Naive thymus-derived CD4-positive, alpha-beta T cell (primary cell): Measurements from ENCODE around the gene SPNS2. TPM values are rescaled to one million over a fixed set of nuclear protein-coding genes. Genes with fewer than 3 reads are reported as not detected.
A peak's percentile ranks its signal among the peaks of the same experiment; 100 is the strongest.

ENCODE experiments used
- ATAC-seq: fragments of 150-1000 bp; cut with Tn5 transposase; 2 replicates; pipeline ENCODE4 v1.10.0; 2021; ENCODE audit warnings: mild to moderate bottlenecking, moderate library complexity
- CTCF ChIA-PET: fragments of 350-600 bp; sonication (Branson Sonifier 250); formaldehyde crosslinking; loops from one replicate; lab custom pipeline; 2021; ENCODE audit warnings: antibody characterized with exemption; lab: Charles Lee
- POLR2A ChIA-PET: fragments of 350-600 bp; sonication (Branson Sonifier 250); formaldehyde crosslinking; loops from one replicate; lab custom pipeline; 2021; ENCODE audit warnings: antibody characterized with exemption, inconsistent platforms; lab: Charles Lee
- DNase-seq, 9 donors: peaks; one replicate each; pipeline versions ENCODE4 v3.0.0 to v3.0.0-alpha.2; 2020 to 2022; ENCODE audit warnings: mixed read lengths in 1 of 9
- H3K27ac ChIP-seq: one replicate; pipeline ENCODE4 v1.7.0; 2013; ENCODE audit warnings: mild to moderate bottlenecking, low read depth, low read length, moderate library complexity
- H3K27me3 ChIP-seq, 2 donors: one replicate each; pipeline ENCODE4 v1.7.0; 2013; ENCODE audit warnings: low read length in 2 of 2, mild to moderate bottlenecking in 2 of 2, moderate library complexity in 2 of 2; ENCODE audit not compliant: control insufficient read depth in 2 of 2, insufficient read depth in 2 of 2
- H3K36me3 ChIP-seq, 3 experiments: 1 replicate in 2 of 3; 2 replicates in 1 of 3; pipeline ENCODE4 v1.7.0; 2013; ENCODE audit warnings: low read length in 3 of 3, mild to moderate bottlenecking in 3 of 3, moderate library complexity in 1 of 3; ENCODE audit not compliant: insufficient read depth in 3 of 3, control insufficient read depth in 2 of 3
- H3K4me1 ChIP-seq, 2 donors: one replicate each; pipeline ENCODE4 v1.7.0; 2013; ENCODE audit warnings: low read length in 2 of 2, mild to moderate bottlenecking in 2 of 2, moderate library complexity in 1 of 2; ENCODE audit not compliant: control insufficient read depth in 2 of 2, insufficient read depth in 2 of 2
- H3K4me3 ChIP-seq: 2 replicates; pipeline ENCODE4 v1.7.0; 2013; ENCODE audit warnings: mild to moderate bottlenecking, low read length
- H3K9me3 ChIP-seq, 3 experiments: 1 replicate in 2 of 3; 2 replicates in 1 of 3; pipeline ENCODE4 v1.7.0; 2013; ENCODE audit warnings: low read length in 3 of 3; ENCODE audit not compliant: control insufficient read depth in 2 of 3
- H3K27ac Mint-ChIP-seq, 9 donors: one replicate each; pipeline ENCODE4 v1.8.0; 2020 to 2022; ENCODE audit warnings: mixed read lengths in 9 of 9, mild to moderate bottlenecking in 8 of 9, moderate library complexity in 5 of 9, inconsistent platforms in 2 of 9
- H3K27me3 Mint-ChIP-seq, 5 donors: one replicate each; pipeline ENCODE4 v1.8.0; 2021 to 2022; ENCODE audit warnings: mixed read lengths in 5 of 5, mild to moderate bottlenecking in 1 of 5
- H3K36me3 Mint-ChIP-seq, 5 donors: one replicate each; pipeline ENCODE4 v1.8.0; 2020 to 2022; ENCODE audit warnings: mixed read lengths in 5 of 5, mild to moderate bottlenecking in 3 of 5, inconsistent platforms in 1 of 5
- H3K4me1 Mint-ChIP-seq, 7 donors: one replicate each; pipeline ENCODE4 v1.8.0; 2020 to 2022; ENCODE audit warnings: mixed read lengths in 7 of 7, mild to moderate bottlenecking in 3 of 7, inconsistent platforms in 1 of 7
- H3K4me3 Mint-ChIP-seq, 10 donors: one replicate each; pipeline ENCODE4 v1.8.0; 2020 to 2022; ENCODE audit warnings: mild to moderate bottlenecking in 10 of 10, mixed read lengths in 10 of 10, moderate library complexity in 6 of 10, inconsistent platforms in 2 of 10
- H3K9me3 Mint-ChIP-seq, 11 donors: one replicate each; pipeline ENCODE4 v1.8.0; 2020 to 2022; ENCODE audit warnings: mixed read lengths in 11 of 11, mild to moderate bottlenecking in 4 of 11, inconsistent platforms in 1 of 11, moderate library complexity in 1 of 11
- intact Hi-C, 2 donors: fragments of 100-400 bp; cut with micrococcal nuclease; formaldehyde crosslinking; loops; one replicate each; pipeline ENCODE4 v1.15.1; 2023
- polyA plus RNA-seq, 2 donors: library from polyadenylated mRNA; unstranded; fragments of 300-500 nt; fragmentation: Illumina TruSeq; gene quantifications; one replicate each; pipeline ENCODE4 v1.2.3, GENCODE V29; 2021
- total RNA-seq, 6 experiments: library from RNA in 5 of 6; stranded (reverse) in 5 of 6; gene quantifications; 1 replicate in 5 of 6; 2 replicates in 1 of 6; pipeline ENCODE4 v1.2.3 and lab custom pipeline; 2021 to 2026

SPNS2 gene
- total and polyA plus RNA-seq, 7 experiments from 2014 or later: 0.19 to 0.56 (median 0.50) TPM; not detected in 3

- H3K27ac Mint-ChIP-seq: peak overlapping the region in 2 of 9 donors; percentile 30 to 94
- Histone ChIP-seq H3K36me3 (peaks cover 0 to 20% (median 0%) of the 10 kb centered on the region in 3 experiments), H3K4me3 (no peak overlapping the region), H3K4me1 (peaks cover 21 to 22% of the 10 kb centered on the region in 2 donors), H3K9me3 (no peaks in the 10 kb centered on the region), H3K27ac (no peak overlapping the region), H3K27me3 (no peaks in the 10 kb centered on the region)
- CTCF ChIA-PET: interaction anchor here (0.6 to 1.1 kb wide), 2 partner anchors 10 to 687 kb away, joined by 3 read pairs; no protein-coding TSS in a partner anchor
- H3K36me3 Mint-ChIP-seq: peaks cover 0 to 5% (median 0%) of the 10 kb centered on the region in 5 donors
- intact Hi-C loops: loop anchor here in 1 of 2 donors (5.0 to 10.0 kb wide), 2 partner anchors 340 to 518 kb away; partner anchors contain the start of genes C17orf107 and ZFP3
- POLR2A ChIA-PET: interaction anchor here (1.1 kb wide), 1 partner anchor 10 kb away, joined by 3 read pairs; no protein-coding TSS in a partner anchor
- DNase-seq (no peak), ATAC-seq (no peak)
- H3K27me3 Mint-ChIP-seq: no peaks in the 10 kb centered on the region
- no peaks in the 10 kb centered on the region for H3K9me3 Mint-ChIP-seq
- H3K4me3 Mint-ChIP-seq: peak overlapping the region in 7 of 10 donors; percentile 16 to 95 (median 68)
- peaks cover 19 to 37% (median 35%) of the 10 kb centered on the region in 7 donors for H3K4me1 Mint-ChIP-seq
These were observed 58.3 kb downstream of the SPNS2 start for GRCh38 chr17:4556996-4557395.

GRCh38 chr17:4557626-4558346, 59.1 kb downstream of the SPNS2 start:
- no peaks in the 10 kb centered on the region for H3K27me3 Mint-ChIP-seq
- peaks cover 27 to 29% of the 10 kb centered on the region in 2 donors for H3K4me1 ChIP-seq
- CTCF ChIA-PET: no interaction called here
- H3K27me3 ChIP-seq: no peaks in the 10 kb centered on the region
- intact Hi-C loops: loop anchor here in 1 of 2 donors (5.0 to 10.0 kb wide), 2 partner anchors 340 to 517 kb away; partner anchors contain the start of genes C17orf107 and ZFP3
- no peaks in the 10 kb centered on the region for H3K9me3 ChIP-seq
- DNase-seq (no peak), ATAC-seq (no peak)
- peak overlapping the region in 2 of 10 donors; percentile 35 to 45 for H3K4me3 Mint-ChIP-seq
- no peaks in the 10 kb centered on the region for H3K9me3 Mint-ChIP-seq
- peak overlapping the region in 1 of 9 donors; percentile 28 for H3K27ac Mint-ChIP-seq
- no peak overlapping the region for H3K4me3 ChIP-seq
- H3K4me1 Mint-ChIP-seq: peaks cover 24 to 45% (median 43%) of the 10 kb centered on the region in 7 donors
- peaks cover 0 to 5% (median 0%) of the 10 kb centered on the region in 5 donors for H3K36me3 Mint-ChIP-seq
- POLR2A ChIA-PET: no interaction called here
- H3K27ac ChIP-seq: no peak overlapping the region
- peaks cover 0 to 12% (median 0%) of the 10 kb centered on the region in 3 experiments for H3K36me3 ChIP-seq

DNA sequence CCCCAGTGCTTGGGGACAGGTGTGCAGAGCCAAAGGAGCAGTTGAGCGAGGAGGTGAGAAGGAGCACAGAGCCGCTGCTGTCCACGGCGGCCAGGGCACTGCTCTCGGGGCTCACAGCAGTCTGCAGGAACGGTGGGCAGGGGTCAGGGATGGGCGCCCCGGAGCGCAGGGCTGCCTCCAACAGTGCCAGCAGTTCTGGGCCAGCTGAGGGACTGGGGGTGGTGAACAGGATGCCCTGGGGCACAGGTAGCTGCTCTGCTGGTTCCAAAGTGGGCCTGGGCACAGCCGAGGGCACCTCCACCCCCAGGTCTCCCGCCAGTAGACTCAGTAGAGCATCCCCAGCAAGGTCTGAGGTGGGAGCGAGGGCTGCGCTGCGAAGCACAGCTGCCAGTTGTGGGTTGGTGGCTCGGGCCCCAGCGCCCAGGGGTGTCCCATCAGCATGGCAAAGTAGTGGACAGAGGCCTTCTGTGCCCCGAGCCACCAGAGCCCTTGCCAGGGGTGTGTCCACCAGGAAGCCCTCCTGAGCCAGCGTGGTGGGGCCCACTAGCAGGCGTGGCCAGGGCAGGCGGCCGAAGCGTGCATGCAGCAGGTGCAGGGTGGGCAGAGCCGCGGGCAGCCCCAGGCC, 59.8 kb downstream of the SPNS2 start:
- intact Hi-C loops: loop anchor here in 1 of 2 donors (5.0 to 10.0 kb wide), 2 partner anchors 339 to 516 kb away; partner anchors contain the start of genes C17orf107 and ZFP3
- ChIA-PET POLR2A (no interaction called here), CTCF (interaction anchor here (0.5 kb wide), 1 partner anchor 455 kb away, joined by 4 read pairs; no protein-coding TSS in a partner anchor)
- no peaks in the 10 kb centered on the region for H3K27me3 ChIP-seq
- no peak overlapping the region for H3K4me3 ChIP-seq
- H3K36me3 ChIP-seq: peaks cover 0 to 5% (median 0%) of the 10 kb centered on the region in 3 experiments
- peaks cover 26 to 30% of the 10 kb centered on the region in 2 donors for H3K4me1 ChIP-seq
- no peaks in the 10 kb centered on the region for H3K27me3 Mint-ChIP-seq
- H3K9me3 ChIP-seq: no peaks in the 10 kb centered on the region
- H3K27ac ChIP-seq: no peak overlapping the region
- H3K27ac Mint-ChIP-seq: no peak overlapping the region
- no peaks in the 10 kb centered on the region for H3K9me3 Mint-ChIP-seq
- peaks cover 24 to 51% (median 48%) of the 10 kb centered on the region in 7 donors for H3K4me1 Mint-ChIP-seq
- no peak for ATAC-seq
- peaks cover 0 to 5% (median 0%) of the 10 kb centered on the region in 5 donors for H3K36me3 Mint-ChIP-seq
- no peak for DNase-seq
- no peak overlapping the region for H3K4me3 Mint-ChIP-seq

DNA sequence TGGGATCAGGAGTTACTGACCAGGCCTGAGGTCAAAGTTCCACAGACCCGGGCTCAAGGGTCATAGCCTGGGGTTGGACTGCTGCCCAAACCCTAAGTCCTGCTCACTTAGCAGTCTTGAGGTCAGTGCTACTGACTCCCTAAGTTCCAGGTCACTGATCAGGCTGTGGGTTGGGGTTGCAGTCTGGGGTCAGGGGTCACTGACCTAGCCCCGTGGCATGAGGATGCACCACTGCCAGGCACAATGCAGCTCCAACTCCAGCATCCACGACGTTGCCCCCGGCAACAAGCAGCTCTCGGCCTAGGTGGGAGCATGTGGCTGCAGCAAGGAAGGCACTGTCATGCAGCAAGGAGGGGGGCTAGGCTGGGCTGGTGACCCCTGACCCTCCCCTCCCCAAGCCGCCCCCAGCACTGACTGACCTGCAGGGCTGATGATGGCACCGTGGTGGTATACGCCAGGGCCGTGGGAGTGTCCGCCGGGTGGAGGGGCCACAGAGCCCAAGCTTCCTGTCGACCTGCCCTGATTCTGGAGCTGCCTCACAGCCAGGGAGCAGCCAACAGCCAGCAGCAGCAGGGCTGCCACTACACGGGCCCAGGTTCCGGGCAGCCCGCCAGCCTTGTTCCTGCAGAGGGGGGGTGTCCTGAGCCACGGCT, 60.6 kb downstream of the SPNS2 start:
- ATAC-seq: no peak
- Mint-ChIP-seq H3K27me3 (no peaks in the 10 kb centered on the region), H3K4me3 (no peak overlapping the region), H3K27ac (no peak overlapping the region), H3K4me1 (peaks cover 22 to 49% (median 40%) of the 10 kb centered on the region in 7 donors), H3K9me3 (no peaks in the 10 kb centered on the region), H3K36me3 (peaks cover 0 to 3% (median 0%) of the 10 kb centered on the region in 5 donors)
- no peak for DNase-seq
- no peak overlapping the region for H3K27ac ChIP-seq
- ChIA-PET CTCF (interaction anchor here (0.5 kb wide), 1 partner anchor 456 kb away, joined by 4 read pairs; no protein-coding TSS in a partner anchor), POLR2A (no interaction called here)
- H3K4me1 ChIP-seq: peaks cover 17 to 22% of the 10 kb centered on the region in 2 donors
- no peaks in the 10 kb centered on the region for H3K9me3 ChIP-seq
- intact Hi-C loops: loop anchor here in 1 of 2 donors (5.0 to 10.0 kb wide), 2 partner anchors 338 to 516 kb away; partner anchors contain the start of genes C17orf107 and ZFP3
- H3K4me3 ChIP-seq: no peak overlapping the region
- peaks cover 0 to 5% (median 0%) of the 10 kb centered on the region in 3 experiments for H3K36me3 ChIP-seq
- H3K27me3 ChIP-seq: no peaks in the 10 kb centered on the region

DNA sequence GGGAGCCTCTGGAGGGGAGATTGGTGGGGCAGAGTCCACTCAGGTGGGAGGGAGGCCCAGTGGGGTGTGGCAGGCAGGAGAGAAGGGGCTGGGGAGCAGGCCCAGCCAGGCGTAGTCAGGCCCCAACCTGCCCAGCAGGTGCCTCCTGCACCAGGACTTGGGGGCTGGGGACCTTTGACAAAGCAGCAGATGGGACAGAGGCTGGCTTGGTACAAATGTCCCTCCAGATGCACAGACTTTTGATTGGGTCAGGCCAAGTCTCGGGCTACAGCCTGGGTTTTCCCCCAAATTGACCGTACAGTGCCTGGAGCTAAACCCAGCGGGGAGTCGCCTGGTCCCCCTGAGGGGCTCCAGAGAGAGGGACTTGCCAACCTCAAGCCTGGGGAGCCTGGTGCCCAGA, 61.3 kb downstream of the SPNS2 start:
- Mint-ChIP-seq H3K27me3 (no peaks in the 10 kb centered on the region), H3K4me1 (peaks cover 16 to 45% (median 33%) of the 10 kb centered on the region in 7 donors), H3K9me3 (no peaks in the 10 kb centered on the region), H3K36me3 (no peaks in the 10 kb centered on the region), H3K27ac (no peak overlapping the region), H3K4me3 (no peak overlapping the region)
- H3K36me3 ChIP-seq: peaks cover 0 to 2% (median 0%) of the 10 kb centered on the region in 3 experiments
- ATAC-seq (no peak), DNase-seq (no peak)
- no peaks in the 10 kb centered on the region for H3K27me3 ChIP-seq
- H3K9me3 ChIP-seq: no peaks in the 10 kb centered on the region
- no peak overlapping the region for H3K27ac ChIP-seq
- H3K4me1 ChIP-seq: peaks cover 13 to 17% of the 10 kb centered on the region in 2 donors
- intact Hi-C loops: loop anchor here (5.0 to 10.0 kb wide), 3 partner anchors 145 to 515 kb away; partner anchors contain the start of genes C17orf107 (in 1 of the 2), PELP1 (in 1 of the 2) and ZFP3 (in 1 of the 2)
- ChIA-PET POLR2A (no interaction called here), CTCF (no interaction called here)
- no peak overlapping the region for H3K4me3 ChIP-seq

- Mint-ChIP-seq H3K36me3 (no peaks in the 10 kb centered on the region), H3K4me3 (peak within 1 kb of the TSS in 1 of 10 donors; percentile 56), H3K27ac (peak within 1 kb of the TSS in 4 of 9 donors; percentile 53 to 85 (median 68)), H3K4me1 (peaks cover 17 to 46% (median 33%) of the 10 kb centered on the region in 7 donors), H3K9me3 (no peaks in the 10 kb centered on the region), H3K27me3 (no peaks in the 10 kb centered on the region)
- no peak within 1 kb of the TSS for H3K27ac ChIP-seq
- H3K36me3 ChIP-seq: no peaks in the 10 kb centered on the region
- CTCF ChIA-PET: no interaction called here
- DNase-seq (no peak), ATAC-seq (no peak)
- POLR2A ChIA-PET: no interaction called here
- no peaks in the 10 kb centered on the region for H3K27me3 ChIP-seq
- H3K9me3 ChIP-seq: no peaks in the 10 kb centered on the region
- H3K4me1 ChIP-seq: peaks cover 13 to 17% of the 10 kb centered on the region in 2 donors
- no peak within 1 kb of the TSS for H3K4me3 ChIP-seq
- intact Hi-C loops: loop anchor here in 1 of 2 donors (10.0 kb wide), 1 partner anchor 144 kb away; the partner anchor contains the start of gene PELP1
These were observed 61.7 kb downstream of the SPNS2 start, which contains the start of gene GGT6 for GRCh38 chr17:4560421-4560820. Gene GGT6, minus strand, starts transcription at chr17:4560577. Its CDS starts 56 bp downstream, at chr17:4560521.
